Myocyte (in vitro differentiated cells): Measurements from ENCODE around the gene SLC2A6. TPM values are rescaled to one million over a fixed set of nuclear protein-coding genes. Genes with fewer than 3 reads are reported as not detected.

ENCODE experiments used
- DNase-seq: peaks from one replicate; pipeline ENCODE4 v3.0.0-alpha.2; 2012; ENCODE audit warnings: low read depth
- total RNA-seq: library from RNA; depleted of rRNA; stranded (reverse); fragments of >200 nt; gene quantifications from 2 replicates; pipeline ENCODE4 v1.2.3, GENCODE V29; 2014

Gene SLC2A6
- total RNA-seq, 1 donor from 2014 or later = 16.9 TPM

- no peak for DNase-seq
Measured at GRCh38 chr9:133499132-133499891, 20.4 kb upstream of the SLC2A6 start.

DNA sequence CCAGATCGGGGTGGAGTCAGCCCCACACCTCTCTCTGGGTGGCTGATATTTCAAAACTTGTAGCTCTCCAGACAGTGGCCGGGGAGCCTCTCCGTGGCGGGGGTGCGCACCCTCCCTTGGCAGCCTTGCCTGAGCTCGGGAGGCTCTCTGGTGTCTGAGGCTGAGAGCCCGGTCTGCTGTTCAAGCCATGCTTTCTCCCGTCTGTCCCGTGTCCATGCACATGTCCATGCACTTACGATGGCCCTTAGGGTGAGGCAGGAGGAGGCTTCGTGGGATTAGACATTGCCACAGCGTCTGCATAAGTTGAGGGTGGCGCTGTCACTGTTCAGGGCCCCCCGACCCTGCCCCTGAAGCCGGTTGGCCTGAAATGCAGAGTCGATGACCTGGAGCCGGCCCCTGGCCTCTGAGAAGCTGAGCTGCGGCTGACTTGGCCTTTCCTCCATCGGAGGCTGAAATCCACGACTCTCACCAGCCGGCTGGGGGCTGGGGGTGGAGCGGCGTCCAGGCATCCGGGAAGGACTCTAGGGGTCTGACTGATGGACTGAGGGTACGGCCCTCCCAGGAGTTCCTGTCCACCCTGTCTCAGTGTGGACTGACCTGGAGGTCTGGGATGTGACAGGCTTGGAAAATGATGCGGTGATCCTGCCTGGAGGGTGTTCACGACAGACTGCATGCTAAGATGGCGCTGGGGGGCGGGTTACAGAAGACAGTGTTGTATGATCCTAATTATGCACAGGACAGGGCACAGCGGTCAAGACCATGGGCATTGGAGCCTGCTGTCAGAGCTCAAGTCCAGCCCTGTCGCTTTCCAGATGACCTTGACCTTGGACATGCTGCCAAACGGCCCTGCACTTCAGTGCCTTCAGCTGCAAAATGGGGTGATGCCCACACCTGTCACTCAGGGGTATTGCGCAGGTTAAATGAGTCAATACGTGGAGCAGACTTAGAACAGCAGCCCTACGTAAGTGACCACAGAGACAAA lies 18.3 kb upstream of the SLC2A6 start:
- no peak for DNase-seq

- DNase-seq = no peak
Measured at GRCh38 chr9:133495327-133496293, 16.7 kb upstream of the SLC2A6 start.

DNA sequence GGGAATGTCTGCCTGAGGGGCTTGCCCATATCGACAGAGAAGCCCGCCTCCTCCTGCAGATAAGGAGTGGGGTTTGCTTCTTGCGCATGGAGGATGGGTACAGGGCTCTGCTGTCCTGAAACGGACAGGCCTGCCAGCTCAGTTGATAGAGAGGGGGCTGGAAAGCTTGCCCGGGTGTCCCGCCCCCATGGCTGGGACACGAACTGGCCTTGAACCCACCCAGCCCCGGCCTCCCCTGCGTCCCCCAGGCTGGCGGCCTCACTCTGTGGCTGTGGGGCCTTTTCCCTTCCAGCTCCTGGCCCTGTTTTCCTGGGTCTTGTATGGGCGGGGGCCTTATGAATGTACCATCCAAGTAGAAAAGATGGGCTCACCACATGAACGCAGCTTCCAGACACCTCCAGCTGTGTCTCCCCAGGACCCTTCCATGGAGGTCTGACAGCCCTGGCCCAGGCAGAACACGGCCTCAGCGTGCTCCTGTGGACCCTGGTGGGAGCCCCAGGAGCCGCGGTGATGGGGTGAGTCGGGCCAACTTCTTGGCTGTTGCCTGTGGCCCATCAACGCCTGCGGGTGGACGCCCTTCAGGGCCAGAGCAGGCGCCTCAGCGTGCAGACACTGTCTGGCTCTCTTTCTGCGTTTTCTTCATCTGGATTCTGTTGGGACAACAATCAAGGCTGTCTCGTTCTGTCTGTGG lies 15.9 kb upstream of the SLC2A6 start:
- no peak for DNase-seq

GRCh38 chr9:133493845-133494540 lies 15.1 kb upstream of the SLC2A6 start:
- DNase-seq = no peak

- no peak for DNase-seq
Measured at GRCh38 chr9:133493428-133493827, 14.5 kb upstream of the SLC2A6 start.

GRCh38 chr9:133492061-133493021 lies 13.4 kb upstream of the SLC2A6 start:
- DNase-seq = peak; percentile 95

DNA sequence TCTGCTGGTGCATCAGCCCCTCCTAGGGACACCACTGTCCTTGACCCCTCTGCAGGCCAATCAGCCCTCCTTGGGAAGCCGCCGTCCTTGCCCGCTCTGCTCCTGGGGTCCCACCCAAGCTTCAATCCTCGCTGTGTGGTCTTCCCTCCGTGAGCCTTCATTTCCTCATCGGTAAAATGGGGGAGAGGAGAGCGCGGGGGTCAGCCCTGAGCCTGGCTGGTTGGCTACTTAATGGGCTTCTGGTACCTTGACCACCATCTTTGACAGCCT lies 12.7 kb upstream of the SLC2A6 start:
- DNase-seq = no peak

DNA sequence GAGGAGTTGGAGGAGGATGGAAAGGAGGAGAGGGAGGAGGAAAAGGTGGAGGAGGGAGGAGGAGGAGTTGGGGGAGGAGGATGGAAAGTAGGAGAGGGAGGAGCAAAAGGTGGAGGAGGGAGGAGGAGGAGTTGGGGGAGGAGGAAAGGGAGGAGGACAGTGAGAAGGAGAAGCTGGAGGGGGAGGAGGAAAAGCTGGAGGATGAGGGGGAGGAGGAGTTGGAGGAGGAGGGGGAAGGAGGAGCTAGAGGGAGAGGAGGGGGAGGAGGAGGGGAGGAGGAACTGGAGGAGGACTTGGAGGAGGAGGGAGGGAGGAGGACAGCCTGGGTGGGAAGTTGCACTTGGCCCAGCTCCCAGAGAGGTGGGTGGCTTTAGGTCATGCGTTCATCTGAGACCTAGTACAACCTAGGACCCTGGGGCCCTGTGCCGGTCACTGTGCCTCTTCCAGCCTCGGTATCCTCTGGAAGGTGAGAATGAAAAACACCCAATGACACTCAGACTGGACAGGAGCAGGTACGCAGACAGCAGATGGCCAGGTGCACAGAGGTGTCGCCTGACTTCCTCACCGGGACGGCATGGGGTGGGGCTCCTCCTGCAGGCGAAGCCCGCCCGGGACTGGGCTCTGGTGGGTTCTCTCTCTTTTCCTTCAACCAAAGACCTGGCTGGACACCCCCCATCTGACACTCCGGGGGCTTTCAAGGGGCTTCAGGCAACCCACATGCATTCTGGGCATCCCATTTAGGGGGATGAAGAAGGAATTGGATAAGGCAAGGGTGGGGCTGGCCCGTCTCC lies 12.2 kb upstream of the SLC2A6 start:
- DNase-seq = no peak

- no peak for DNase-seq
Measured at GRCh38 chr9:133490201-133490681, 11.3 kb upstream of the SLC2A6 start.

DNA sequence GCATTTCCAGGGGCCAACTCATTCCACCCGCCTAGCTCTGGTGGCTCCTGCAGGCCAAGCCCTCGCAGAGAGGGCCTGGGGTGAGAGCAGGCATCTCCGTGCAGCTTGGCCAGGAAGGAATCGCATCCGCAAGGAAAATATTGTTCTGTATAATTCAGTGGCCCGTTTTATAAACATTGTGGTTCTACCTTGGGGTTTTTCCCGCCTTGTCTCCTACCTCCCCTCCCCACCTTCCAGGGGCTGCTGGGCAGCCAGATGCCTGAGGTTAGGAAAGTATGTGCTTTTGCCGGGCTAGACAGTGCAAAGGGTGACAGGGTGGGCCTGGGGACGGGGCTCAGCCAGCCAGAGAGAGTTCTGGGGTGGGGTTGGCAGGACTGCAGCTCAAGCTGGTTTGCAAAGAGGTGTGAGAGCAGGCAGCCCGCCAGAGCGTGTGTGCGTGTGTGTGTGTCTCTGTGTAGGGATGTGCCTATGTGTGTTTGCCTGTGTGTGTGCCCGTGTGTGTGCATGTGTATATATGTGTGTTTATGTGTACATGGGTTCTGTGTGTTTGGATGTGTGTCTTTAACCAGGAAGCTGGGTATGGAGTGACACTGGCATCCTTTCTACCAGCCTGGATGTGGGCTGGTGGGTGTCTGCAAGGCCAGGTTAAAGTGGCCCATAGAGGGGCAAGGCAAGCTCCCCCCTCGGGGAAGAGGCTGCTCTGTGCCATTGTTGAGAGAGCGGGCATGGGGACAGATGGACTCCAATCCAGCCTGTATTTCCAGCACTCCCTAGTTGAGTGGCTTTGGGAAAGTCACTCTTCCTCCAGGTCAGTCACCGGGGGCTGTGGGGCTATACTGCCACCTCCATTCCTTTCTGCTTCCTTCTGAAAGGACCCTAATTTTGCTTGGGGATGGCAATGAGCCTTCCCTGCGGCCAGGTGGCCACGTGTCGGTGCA lies 10.6 kb upstream of the SLC2A6 start:
- DNase-seq = no peak

- no peak for DNase-seq
Measured at GRCh38 chr9:133488686-133489252, 9.9 kb upstream of the SLC2A6 start.

- no peak for DNase-seq
Measured at GRCh38 chr9:133487331-133487725, 8.4 kb upstream of the SLC2A6 start.

DNA sequence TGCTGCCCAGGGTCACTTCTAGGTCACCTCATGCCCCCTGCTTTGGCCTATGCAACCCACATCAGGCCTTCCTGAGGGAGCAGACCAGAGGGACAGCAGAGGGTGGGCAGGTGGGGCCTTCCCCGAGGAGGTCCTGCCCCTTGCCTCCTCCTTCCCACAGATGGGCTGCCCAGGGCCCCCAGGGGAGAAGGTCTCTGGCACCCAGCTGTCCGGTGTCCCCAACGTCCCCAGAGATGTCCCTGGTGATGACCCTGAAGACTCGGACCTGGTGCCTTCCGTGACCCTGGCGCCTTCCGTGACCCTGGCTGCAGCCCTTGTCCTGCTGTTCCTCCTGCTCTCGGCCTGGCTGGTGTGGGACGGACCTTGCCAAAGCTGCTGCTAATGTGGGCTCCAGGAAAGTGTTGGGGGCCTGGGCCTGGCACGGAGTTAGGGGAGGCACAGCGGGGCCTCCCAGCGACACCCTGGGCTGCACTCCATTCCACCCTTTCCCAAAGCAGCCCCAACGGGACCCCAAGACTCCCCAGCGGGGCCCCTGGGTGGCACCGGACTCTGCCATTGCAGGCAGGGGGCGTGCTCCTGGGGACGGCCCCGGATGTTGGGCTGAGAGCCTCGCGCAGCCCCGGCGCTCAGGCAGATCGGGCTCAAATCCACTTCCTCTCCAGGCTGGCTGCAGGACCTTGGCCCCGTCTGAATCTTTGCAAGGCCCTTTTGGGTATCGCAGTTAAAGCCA lies 6.8 kb upstream of the SLC2A6 start:
- no peak for DNase-seq

- no peak for DNase-seq
Measured at GRCh38 chr9:133484671-133485437, 6.0 kb upstream of the SLC2A6 start.
